GM19099 (cell line): ENCODE data around the gene PPP6R2.

Experiments used
- POLR2A ChIP-seq: IDR thresholded peaks from 3 replicates; pipeline ENCODE4 v1.6.1; 2011; ENCODE audit warnings: low read depth; ENCODE audit not compliant: insufficient read length; ENCODE audit errors: extremely low read depth

Gene PPP6R2

GRCh38 chr22:50302041-50302541, 41.0 kb upstream of the PPP6R2 start:
- no peak for TF ChIP-seq POLR2A

- no peak for TF ChIP-seq POLR2A
Measured at GRCh38 chr22:50302564-50302963, 40.6 kb upstream of the PPP6R2 start.

GRCh38 chr22:50303515-50303847, 39.6 kb upstream of the PPP6R2 start:
- no peak for TF ChIP-seq POLR2A

- TF ChIP-seq POLR2A = no peak
Measured at GRCh38 chr22:50303848-50304527, 39.1 kb upstream of the PPP6R2 start.

- TF ChIP-seq POLR2A = no peak
Measured at GRCh38 chr22:50304528-50305392, 38.4 kb upstream of the PPP6R2 start.

- no peak for TF ChIP-seq POLR2A
Measured at GRCh38 chr22:50305393-50305922, 37.7 kb upstream of the PPP6R2 start.

GRCh38 chr22:50305923-50306566, 37.1 kb upstream of the PPP6R2 start:
- TF ChIP-seq POLR2A = peak; percentile 38

- TF ChIP-seq POLR2A = peak; percentile 69
Measured at GRCh38 chr22:50306753-50307749, 36.1 kb upstream of the PPP6R2 start, which contains the start of gene PLXNB2. TSS of gene PLXNB2 (minus strand) at chr22:50307646. CDS start at chr22:50290584, 17,062 bp downstream.

GRCh38 chr22:50307890-50308596, 35.1 kb upstream of the PPP6R2 start:
- TF ChIP-seq POLR2A = no peak

GRCh38 chr22:50308597-50308935, 34.6 kb upstream of the PPP6R2 start:
- no peak for TF ChIP-seq POLR2A

- no peak for TF ChIP-seq POLR2A
Measured at GRCh38 chr22:50308986-50309600, 34.0 kb upstream of the PPP6R2 start.

GRCh38 chr22:50309601-50309991, 33.5 kb upstream of the PPP6R2 start:
- no peak for TF ChIP-seq POLR2A
